Erythroblast (primary cell): ENCODE data around the gene MEI1.

Source experiments
- GATA1 ChIP-seq: IDR thresholded peaks from 2 replicates; pipeline ENCODE4 v1.6.1; 2011; ENCODE audit warnings: low read depth, mild to moderate bottlenecking, control low read depth, low read length, moderate library complexity
- POLR2A ChIP-seq: IDR thresholded peaks from 2 replicates; pipeline ENCODE4 v1.6.1; 2011; ENCODE audit warnings: mild to moderate bottlenecking, low read length

DNA sequence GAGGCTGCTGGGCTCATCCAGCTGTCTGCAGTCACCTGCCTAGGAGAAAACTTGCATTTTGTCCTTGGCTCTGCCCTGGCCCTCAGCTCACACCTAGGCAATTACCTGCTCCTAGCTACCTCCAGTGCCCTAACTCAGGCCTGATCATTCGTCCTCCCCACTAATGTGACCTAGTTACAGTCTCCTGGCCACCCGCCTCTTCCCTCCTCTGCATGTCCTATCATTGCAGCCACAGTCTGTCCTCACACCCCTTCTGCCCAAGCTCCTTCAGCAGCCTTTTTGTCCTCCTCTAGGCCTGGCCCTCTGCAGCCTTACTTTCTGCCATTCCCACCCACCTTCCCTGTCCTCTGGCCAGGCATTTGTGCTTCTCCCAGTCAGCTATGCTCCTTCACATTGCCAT, 83.4 kb downstream of the MEI1 start:
- TF ChIP-seq POLR2A (no peak), GATA1 (no peak)
